Testis (tissue), 2 donors: ENCODE data around the gene SELENOM.

Experiments used
- CTCF ChIP-seq, 3 experiments: fragments of 450-650 bp in 2 of 3; fragments of 200-600 bp in 1 of 3; sonication (generic) in 1 of 3; IDR thresholded peaks; one replicate each; pipeline ENCODE4 v1.5.1; 2016 to 2019; ENCODE audit warnings: antibody characterized with exemption in 3 of 3, mild to moderate bottlenecking in 2 of 3, moderate library complexity in 1 of 3
- POLR2A ChIP-seq: fragments of 450-650 bp; IDR thresholded peaks from one replicate; pipeline ENCODE4 v1.6.1; 2017; ENCODE audit warnings: antibody characterized with exemption, mild to moderate bottlenecking, moderate library complexity

DNA sequence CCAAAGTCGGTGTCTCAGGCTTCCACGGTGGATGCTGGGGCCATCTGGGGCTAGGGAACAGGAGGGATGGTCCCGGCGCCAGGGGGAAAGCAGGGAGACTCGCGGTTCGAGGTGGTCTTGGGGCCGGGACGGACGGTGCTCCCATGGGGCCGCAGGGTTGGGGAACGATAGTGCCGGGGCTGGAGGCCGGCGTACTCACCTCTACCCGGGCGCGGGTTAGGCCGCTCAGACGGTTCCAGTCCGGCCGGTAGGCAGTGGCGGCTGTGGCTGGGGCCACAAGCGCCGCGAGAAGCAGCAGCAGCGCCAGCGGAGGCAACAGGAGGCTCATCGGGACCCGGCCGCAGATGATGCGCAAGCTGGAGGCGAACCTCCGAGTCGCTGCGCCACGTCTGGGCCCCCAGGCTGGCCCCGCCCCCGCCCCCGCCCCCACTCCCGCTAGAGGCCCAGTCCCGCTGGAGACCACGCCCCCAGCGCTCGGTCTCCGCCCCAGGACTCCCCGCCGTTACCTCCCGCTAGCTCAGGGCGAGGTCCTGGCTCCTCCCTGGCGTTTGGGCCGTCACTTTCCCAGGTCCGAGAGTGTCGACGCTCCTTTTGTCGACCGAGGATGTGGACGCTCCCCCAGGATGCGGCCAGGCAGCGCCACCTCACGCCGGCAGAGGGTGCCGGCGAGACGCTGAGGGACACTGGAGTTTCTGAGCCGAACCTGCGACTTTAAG, at the start of gene SELENOM:
- TF ChIP-seq POLR2A: no peak
- TF ChIP-seq CTCF (IDR thresholded peaks at IDR 0.05): peak; percentile 89 to 95 (median 89)
